ENCODE measurements around the gene GKAP1. TPM values are rescaled to one million over a fixed set of nuclear protein-coding genes. Genes with fewer than 3 reads are reported as not detected.
"Not testable (repeated sequence)": the region's sequence is repeated elsewhere in the genome, so short reads cannot be mapped to it uniquely, and the experiment has no call there.

The GKAP1 gene
- 6.0 and 11.3 TPM in 2 replicates for total RNA-seq (2021)
- percentile 60 among the genes with signal in this experiment for Bru-seq, nascent RNA
- BruChase-seq, experiment 1, labeled RNA remaining after a 2-hour chase, result percentile 56 among the genes with signal in this experiment
- BruChase-seq, experiment 2, labeled RNA remaining after a 6-hour chase, result percentile 47 among the genes with signal in this experiment
- long read RNA-seq, transcript GKAP1-202 (12 exons, 1,511 nt), result major isoform, 7 of 15 reads
- long read RNA-seq, partial matches to known transcripts, result 1 of 15 reads
- long read RNA-seq, other reads (novel, unspliced or antisense), result 4 of 15 reads

DNA sequence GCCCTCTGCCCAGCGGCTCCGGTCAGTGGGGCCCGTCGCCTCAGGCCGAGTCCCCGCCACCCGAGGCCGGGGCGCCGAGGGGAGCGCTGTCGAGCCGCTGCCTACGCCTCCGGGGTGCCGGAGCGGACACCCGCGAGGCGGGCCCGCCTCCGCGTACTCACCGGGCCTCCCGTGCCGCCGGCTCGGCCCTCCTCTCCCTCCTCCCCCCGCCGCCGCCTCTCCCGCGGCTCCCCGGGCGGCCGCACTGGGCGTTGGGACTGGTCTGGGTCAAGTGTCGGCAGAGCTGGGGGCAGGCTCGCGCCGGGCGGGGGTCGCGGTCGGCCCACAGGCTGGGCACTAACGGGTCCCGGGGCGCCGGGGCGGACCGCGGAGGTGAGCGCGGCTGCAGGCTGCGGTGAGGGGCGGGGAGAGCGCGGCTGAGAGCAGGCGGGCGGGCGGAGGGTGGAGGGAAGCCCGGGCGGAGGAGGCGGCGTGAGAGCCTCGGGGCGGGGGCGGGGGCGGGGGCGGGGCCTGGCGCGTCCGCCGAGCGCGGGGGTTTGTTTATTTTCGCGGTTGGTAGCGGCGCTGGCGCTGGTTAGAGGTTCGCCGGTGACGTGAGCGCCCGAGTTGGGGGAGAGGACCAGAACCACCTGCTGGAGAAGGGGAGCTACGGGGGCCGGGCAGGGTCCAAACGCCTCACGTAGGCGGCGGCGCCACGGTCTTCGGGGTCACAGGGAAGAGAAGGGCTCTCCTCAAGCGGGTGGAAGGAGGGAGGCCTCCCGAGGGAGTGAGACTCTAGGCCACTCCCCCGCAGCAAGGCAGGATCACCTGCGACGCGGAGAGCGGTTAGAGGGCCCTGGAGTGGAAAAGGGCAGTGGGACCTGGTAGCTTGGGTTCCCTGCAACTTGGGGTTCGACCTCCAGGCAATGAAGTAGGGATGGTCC is at the start of gene GKAP1:
Gene GKAP1, minus strand, starts transcription at position 414 of the 923 bp plus-strand sequence. CDS start 11,252 bp downstream, outside the sequence.
- Histone ChIP-seq H3K27ac (ENCODE audit: low read depth, low read length, poor library complexity, severe bottlenecking) (peak within 1 kb of the TSS; percentile 63), H3K4me3 (ENCODE audit: low read depth, low read length, poor library complexity, severe bottlenecking) (peak within 1 kb of the TSS; percentile 72)
- POLR2A ChIA-PET (ENCODE audit: low non-redundant PET); H3K9me3 ChIP-seq (ENCODE audit: low read depth, low read length, poor library complexity, severe bottlenecking); H3K36me3 ChIP-seq (ENCODE audit: insufficient read depth, low read length, poor library complexity, severe bottlenecking); CTCF ChIA-PET; H3K4me1 ChIP-seq (ENCODE audit: insufficient read depth, low read length, poor library complexity, severe bottlenecking); H3K27me3 ChIP-seq (replicated peaks; ENCODE audit: insufficient read depth, low read depth, low read length, poor library complexity); BruUV-seq (replicated peaks): not testable (repeated sequence)
- DNase-seq (ENCODE audit: low spot score), result peak; percentile 80
- intact Hi-C loops (cut with micrococcal nuclease; ENCODE audit: unreplicated experiment), result loop anchor here (10.0 kb wide), 1 partner anchor 63 kb away; no protein-coding TSS in a partner anchor

DNA sequence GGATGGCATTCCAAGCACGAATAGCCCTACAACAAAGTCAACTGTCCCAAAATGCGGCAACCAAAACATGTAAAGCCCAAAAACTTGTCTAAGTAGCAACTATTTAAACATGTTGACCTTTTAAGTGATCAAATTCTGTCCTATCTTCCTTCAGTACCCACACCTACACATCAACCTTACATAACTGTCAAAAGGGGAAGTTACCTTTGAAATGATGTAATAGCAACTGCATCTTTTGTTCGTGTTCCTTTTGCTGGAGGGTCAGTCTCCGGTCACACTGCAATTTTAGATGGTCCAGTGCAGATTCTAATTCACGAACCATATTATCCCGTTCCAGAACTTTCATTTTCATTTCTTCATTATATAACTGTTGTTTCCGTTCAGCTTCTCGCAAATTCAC is 32.3 kb upstream of the GKAP1 start:
- BruUV-seq (replicated peaks); CTCF ChIA-PET; DNase-seq (ENCODE audit: low spot score); H3K27me3 ChIP-seq (replicated peaks; ENCODE audit: insufficient read depth, low read depth, low read length, poor library complexity); H3K4me1 ChIP-seq (ENCODE audit: insufficient read depth, low read length, poor library complexity, severe bottlenecking); POLR2A ChIA-PET (ENCODE audit: low non-redundant PET); H3K4me3 ChIP-seq (ENCODE audit: low read depth, low read length, poor library complexity, severe bottlenecking); H3K36me3 ChIP-seq (ENCODE audit: insufficient read depth, low read length, poor library complexity, severe bottlenecking); intact Hi-C loops (cut with micrococcal nuclease; ENCODE audit: unreplicated experiment); H3K27ac ChIP-seq (ENCODE audit: low read depth, low read length, poor library complexity, severe bottlenecking); H3K9me3 ChIP-seq (ENCODE audit: low read depth, low read length, poor library complexity, severe bottlenecking): not testable (repeated sequence)

DNA sequence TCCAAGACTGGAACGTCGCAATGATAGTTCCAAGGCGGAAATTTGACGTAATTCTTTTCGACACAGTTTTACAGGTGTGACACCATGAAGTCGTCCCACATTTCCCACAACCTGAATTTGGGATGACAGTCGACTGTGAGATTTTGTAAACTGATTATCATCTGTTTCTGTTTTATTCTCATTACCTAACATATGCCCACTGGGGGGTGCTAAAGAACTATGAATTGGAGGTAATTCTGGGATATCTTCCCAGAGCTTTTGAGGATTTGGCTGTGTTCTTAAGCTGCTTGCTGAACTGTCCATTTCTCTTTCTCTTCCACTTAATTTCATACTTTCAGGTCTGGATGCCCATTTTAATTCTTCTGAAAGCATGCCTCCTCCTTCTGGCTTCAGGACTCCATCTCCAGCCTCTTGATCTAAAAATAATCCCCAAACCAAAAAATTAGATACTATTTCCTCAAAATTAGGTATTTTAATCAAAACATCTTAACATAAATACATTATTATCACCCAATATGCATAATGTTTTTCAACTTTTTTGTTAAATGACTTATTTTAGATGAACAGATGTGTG is 19.6 kb upstream of the GKAP1 start:
- H3K36me3 ChIP-seq (ENCODE audit: insufficient read depth, low read length, poor library complexity, severe bottlenecking); H3K4me1 ChIP-seq (ENCODE audit: insufficient read depth, low read length, poor library complexity, severe bottlenecking); BruUV-seq (replicated peaks); H3K4me3 ChIP-seq (ENCODE audit: low read depth, low read length, poor library complexity, severe bottlenecking); DNase-seq (ENCODE audit: low spot score); CTCF ChIA-PET; H3K27ac ChIP-seq (ENCODE audit: low read depth, low read length, poor library complexity, severe bottlenecking); H3K9me3 ChIP-seq (ENCODE audit: low read depth, low read length, poor library complexity, severe bottlenecking); H3K27me3 ChIP-seq (replicated peaks; ENCODE audit: insufficient read depth, low read depth, low read length, poor library complexity); POLR2A ChIA-PET (ENCODE audit: low non-redundant PET): not testable (repeated sequence)
- intact Hi-C loops (cut with micrococcal nuclease; ENCODE audit: unreplicated experiment), result loop anchor here (2.0 to 10.0 kb wide), 2 partner anchors 76 to 478 kb away; no protein-coding TSS in a partner anchor
- TF ChIP-seq, protein P1, sequence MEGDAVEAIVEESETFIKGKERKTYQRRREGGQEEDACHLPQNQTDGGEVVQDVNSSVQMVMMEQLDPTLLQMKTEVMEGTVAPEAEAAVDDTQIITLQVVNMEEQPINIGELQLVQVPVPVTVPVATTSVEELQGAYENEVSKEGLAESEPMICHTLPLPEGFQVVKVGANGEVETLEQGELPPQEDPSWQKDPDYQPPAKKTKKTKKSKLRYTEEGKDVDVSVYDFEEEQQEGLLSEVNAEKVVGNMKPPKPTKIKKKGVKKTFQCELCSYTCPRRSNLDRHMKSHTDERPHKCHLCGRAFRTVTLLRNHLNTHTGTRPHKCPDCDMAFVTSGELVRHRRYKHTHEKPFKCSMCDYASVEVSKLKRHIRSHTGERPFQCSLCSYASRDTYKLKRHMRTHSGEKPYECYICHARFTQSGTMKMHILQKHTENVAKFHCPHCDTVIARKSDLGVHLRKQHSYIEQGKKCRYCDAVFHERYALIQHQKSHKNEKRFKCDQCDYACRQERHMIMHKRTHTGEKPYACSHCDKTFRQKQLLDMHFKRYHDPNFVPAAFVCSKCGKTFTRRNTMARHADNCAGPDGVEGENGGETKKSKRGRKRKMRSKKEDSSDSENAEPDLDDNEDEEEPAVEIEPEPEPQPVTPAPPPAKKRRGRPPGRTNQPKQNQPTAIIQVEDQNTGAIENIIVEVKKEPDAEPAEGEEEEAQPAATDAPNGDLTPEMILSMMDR (conservative IDR thresholded peaks at IDR 0.05; ENCODE audit: low read depth, low read length), result peak; percentile 23; the same call in 1 of the 2 replicates

DNA sequence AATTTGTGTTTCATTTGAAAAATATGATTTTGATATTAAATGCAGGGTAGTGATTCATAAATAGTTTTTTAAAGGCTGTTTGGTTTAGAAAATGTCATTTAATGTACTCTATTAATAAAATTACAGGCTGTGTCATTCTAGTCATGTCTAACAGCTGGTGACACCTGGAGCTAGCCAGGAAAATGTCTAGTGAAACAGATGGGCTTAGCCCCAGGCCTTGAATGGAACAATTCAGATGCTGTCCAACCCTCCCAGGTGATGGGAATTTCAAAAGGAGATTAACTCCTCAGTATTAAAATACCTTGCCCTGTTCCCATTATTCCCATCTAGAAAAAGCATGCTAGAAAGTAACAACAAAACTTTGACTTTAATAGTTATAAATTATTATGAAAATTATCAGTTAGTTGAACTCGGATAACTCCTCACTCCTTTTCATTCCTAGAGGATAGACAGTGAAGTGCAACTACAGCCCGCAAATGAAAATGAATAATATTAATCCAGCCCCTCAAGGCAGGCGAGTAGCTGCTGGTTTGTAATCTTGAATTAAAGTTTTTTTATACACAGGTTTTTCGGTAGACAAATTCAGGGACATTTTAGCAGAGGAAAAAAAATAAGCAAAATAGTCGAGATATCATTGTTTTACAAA is 13.0 kb upstream of the GKAP1 start:
- DNase-seq (ENCODE audit: low spot score); POLR2A ChIA-PET (ENCODE audit: low non-redundant PET); H3K27me3 ChIP-seq (replicated peaks; ENCODE audit: insufficient read depth, low read depth, low read length, poor library complexity); H3K4me1 ChIP-seq (ENCODE audit: insufficient read depth, low read length, poor library complexity, severe bottlenecking); BruUV-seq (replicated peaks); CTCF ChIA-PET; H3K9me3 ChIP-seq (ENCODE audit: low read depth, low read length, poor library complexity, severe bottlenecking); H3K4me3 ChIP-seq (ENCODE audit: low read depth, low read length, poor library complexity, severe bottlenecking); H3K27ac ChIP-seq (ENCODE audit: low read depth, low read length, poor library complexity, severe bottlenecking); H3K36me3 ChIP-seq (ENCODE audit: insufficient read depth, low read length, poor library complexity, severe bottlenecking): not testable (repeated sequence)
- intact Hi-C loops (cut with micrococcal nuclease; ENCODE audit: unreplicated experiment), result loop anchor here (10.0 kb wide), 1 partner anchor 484 kb away; no protein-coding TSS in a partner anchor

DNA sequence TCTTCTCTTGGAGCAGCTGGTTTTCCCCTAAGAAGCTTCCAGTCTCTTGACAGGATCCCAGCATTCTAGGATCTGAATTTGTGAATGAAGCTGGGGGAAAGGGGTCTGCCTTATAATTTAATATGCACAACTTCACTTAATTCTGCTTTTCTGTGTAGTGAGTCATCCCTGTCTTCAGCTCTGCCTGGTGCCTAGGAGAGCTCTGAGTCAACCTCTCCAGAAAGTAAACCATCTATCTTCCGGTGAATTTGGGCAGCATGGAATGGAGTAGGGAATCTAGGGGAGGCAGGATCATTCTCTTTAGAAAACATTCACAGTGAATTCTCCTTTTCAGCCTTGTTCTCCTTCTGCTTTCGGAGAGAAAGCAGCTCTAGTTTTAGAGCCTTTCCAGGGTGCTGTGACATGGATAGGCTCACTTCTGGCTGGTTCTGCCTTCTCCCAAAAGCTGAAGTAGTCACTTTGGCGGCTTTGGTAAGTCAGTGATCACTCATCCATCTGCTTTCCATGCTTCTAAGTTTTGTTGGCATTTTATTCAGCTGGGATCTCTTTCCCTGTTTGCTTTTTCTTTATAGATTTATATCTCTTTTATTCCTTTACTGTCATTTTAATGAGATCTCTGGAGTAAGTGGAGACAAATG is 7.5 kb upstream of the GKAP1 start:
- H3K4me1 ChIP-seq (ENCODE audit: insufficient read depth, low read length, poor library complexity, severe bottlenecking); BruUV-seq (replicated peaks); DNase-seq (ENCODE audit: low spot score); H3K36me3 ChIP-seq (ENCODE audit: insufficient read depth, low read length, poor library complexity, severe bottlenecking); H3K27me3 ChIP-seq (replicated peaks; ENCODE audit: insufficient read depth, low read depth, low read length, poor library complexity); POLR2A ChIA-PET (ENCODE audit: low non-redundant PET); intact Hi-C loops (cut with micrococcal nuclease; ENCODE audit: unreplicated experiment); H3K27ac ChIP-seq (ENCODE audit: low read depth, low read length, poor library complexity, severe bottlenecking); H3K9me3 ChIP-seq (ENCODE audit: low read depth, low read length, poor library complexity, severe bottlenecking); CTCF ChIA-PET; H3K4me3 ChIP-seq (ENCODE audit: low read depth, low read length, poor library complexity, severe bottlenecking): not testable (repeated sequence)

DNA sequence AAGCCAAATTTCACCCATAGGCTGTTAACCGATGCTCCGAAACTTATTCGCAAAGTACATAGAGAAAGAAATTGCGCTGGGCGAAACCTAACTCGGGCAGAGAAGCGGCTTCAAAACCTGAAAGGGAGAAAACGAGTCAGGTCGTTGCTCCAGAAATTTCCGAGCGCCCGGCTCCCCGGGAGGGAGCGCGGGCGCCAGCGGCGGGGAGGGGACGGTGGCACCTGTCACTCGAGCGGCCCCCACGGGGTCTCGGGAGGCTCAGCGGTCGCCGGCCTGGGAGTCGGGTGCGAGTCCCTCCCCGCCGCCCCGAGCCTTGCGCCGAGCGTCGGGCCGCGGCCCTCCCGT is 586 bp downstream of the GKAP1 start:
- BruUV-seq (replicated peaks); H3K4me1 ChIP-seq (ENCODE audit: insufficient read depth, low read length, poor library complexity, severe bottlenecking); POLR2A ChIA-PET (ENCODE audit: low non-redundant PET); H3K9me3 ChIP-seq (ENCODE audit: low read depth, low read length, poor library complexity, severe bottlenecking); H3K36me3 ChIP-seq (ENCODE audit: insufficient read depth, low read length, poor library complexity, severe bottlenecking); CTCF ChIA-PET; H3K27me3 ChIP-seq (replicated peaks; ENCODE audit: insufficient read depth, low read depth, low read length, poor library complexity): not testable (repeated sequence)
- intact Hi-C loops (cut with micrococcal nuclease; ENCODE audit: unreplicated experiment), result loop anchor here (10.0 kb wide), 1 partner anchor 62 kb away; no protein-coding TSS in a partner anchor
- peak; percentile 29 for DNase-seq (ENCODE audit: low spot score)
- peak overlapping the region; percentile 72 for H3K4me3 ChIP-seq (ENCODE audit: low read depth, low read length, poor library complexity, severe bottlenecking)
- peak overlapping the region; percentile 63 for H3K27ac ChIP-seq (ENCODE audit: low read depth, low read length, poor library complexity, severe bottlenecking)
